ENCODE measurements around the gene PLEKHJ1. TPM values are rescaled to one million over a fixed set of nuclear protein-coding genes. Genes with fewer than 3 reads are reported as not detected.

PLEKHJ1 gene
- total and polyA plus RNA-seq, 4 donors, result 64.4 to 76.4 (median 67.3) TPM

- peaks cover 0 to 17% (median 4%) of the 10 kb centered on the region in 4 donors for H3K36me3 ChIP-seq (ENCODE audit: control insufficient read depth in 4 of 4, insufficient read depth in 4 of 4, low read length in 4 of 4)
- H3K4me3 ChIP-seq, result peak overlapping the region; percentile 67
- WGBS, 2 donors, result 63 to 71% methylated on average over 6 of the region's 6 CpGs
- no peaks in the 10 kb centered on the region for H3K9me3 ChIP-seq (ENCODE audit: control insufficient read depth in 4 of 4, insufficient read depth in 3 of 4, low read length in 3 of 4)
- H3K27me3 ChIP-seq (ENCODE audit: control insufficient read depth in 3 of 3, insufficient read depth in 3 of 3, low read length in 2 of 3), result no peaks in the 10 kb centered on the region
- TF ChIP-seq CTCF (IDR thresholded peaks at IDR 0.05; ENCODE audit: control extremely low read depth, extremely low read depth), result no peak
- H3K4me1 ChIP-seq (ENCODE audit: control insufficient read depth in 5 of 5, insufficient read depth in 5 of 5, low read length in 5 of 5), result peaks cover 19 to 49% (median 31%) of the 10 kb centered on the region in 5 donors
- no peak overlapping the region for H3K9ac ChIP-seq (ENCODE audit: insufficient read depth in 1 of 2, low read length in 2 of 2)
- no peak for ATAC-seq (ENCODE audit: insufficient read depth, low FRiP score)
- no peak for DNase-seq
- H3K27ac ChIP-seq (ENCODE audit: low read depth in 1 of 2, low read length in 1 of 2), result peak overlapping the region in 1 of 2 donors; percentile 99
These were observed 1.7 kb upstream of the PLEKHJ1 start for GRCh38 chr19:2237869-2238153.

- peak overlapping the region; percentile 44 to 89 for H3K9ac ChIP-seq (ENCODE audit: insufficient read depth in 1 of 2, low read length in 2 of 2)
- H3K4me3 ChIP-seq, result peak overlapping the region; percentile 67
- 38 to 46% methylated on average over 38 to 43 of the region's 43 CpGs for WGBS, 2 donors
- peak overlapping the region; percentile 96 to 99 for H3K27ac ChIP-seq (ENCODE audit: low read depth in 1 of 2, low read length in 1 of 2)
- no peak for TF ChIP-seq CTCF (IDR thresholded peaks at IDR 0.05; ENCODE audit: control extremely low read depth, extremely low read depth)
- DNase-seq (no peak), ATAC-seq (ENCODE audit: insufficient read depth, low FRiP score) (no peak)
- no peaks in the 10 kb centered on the region for H3K27me3 ChIP-seq (ENCODE audit: control insufficient read depth in 3 of 3, insufficient read depth in 3 of 3, low read length in 2 of 3)
- peaks cover 0 to 19% (median 2%) of the 10 kb centered on the region in 4 donors for H3K36me3 ChIP-seq (ENCODE audit: control insufficient read depth in 4 of 4, insufficient read depth in 4 of 4, low read length in 4 of 4)
- H3K9me3 ChIP-seq (ENCODE audit: control insufficient read depth in 4 of 4, insufficient read depth in 3 of 4, low read length in 3 of 4), result no peaks in the 10 kb centered on the region
- H3K4me1 ChIP-seq (ENCODE audit: control insufficient read depth in 5 of 5, insufficient read depth in 5 of 5, low read length in 5 of 5), result peaks cover 19 to 49% (median 27%) of the 10 kb centered on the region in 5 donors
These were observed 1.1 kb upstream of the PLEKHJ1 start for GRCh38 chr19:2237051-2237868.

GRCh38 chr19:2236064-2236313 lies 140 bp downstream of the PLEKHJ1 start:
- Histone ChIP-seq H3K9me3 (ENCODE audit: control insufficient read depth in 4 of 4, insufficient read depth in 3 of 4, low read length in 3 of 4) (no peaks in the 10 kb centered on the region), H3K36me3 (ENCODE audit: control insufficient read depth in 4 of 4, insufficient read depth in 4 of 4, low read length in 4 of 4) (peaks cover 0 to 27% (median 3%) of the 10 kb centered on the region in 4 donors), H3K4me1 (ENCODE audit: control insufficient read depth in 5 of 5, insufficient read depth in 5 of 5, low read length in 5 of 5) (peaks cover 17 to 43% (median 21%) of the 10 kb centered on the region in 5 donors), H3K27me3 (ENCODE audit: control insufficient read depth in 3 of 3, insufficient read depth in 3 of 3, low read length in 2 of 3) (no peaks in the 10 kb centered on the region), H3K9ac (ENCODE audit: insufficient read depth in 1 of 2, low read length in 2 of 2) (no peak overlapping the region), H3K27ac (ENCODE audit: low read depth in 1 of 2, low read length in 1 of 2) (peak overlapping the region; percentile 96 to 99), H3K4me3 (peak overlapping the region; percentile 81)
- DNase-seq, result no peak
- no peak for TF ChIP-seq CTCF (IDR thresholded peaks at IDR 0.05; ENCODE audit: control extremely low read depth, extremely low read depth)
- 0% methylated on average over 16 to 28 of the region's 28 CpGs for WGBS, 2 donors
- no peak for ATAC-seq (ENCODE audit: insufficient read depth, low FRiP score)
